H1 (cell line): ENCODE measurements around the gene PGAP2. TPM values are rescaled to one million over a fixed set of nuclear protein-coding genes. Genes with fewer than 3 reads are reported as not detected.

Source experiments
- BCL11A ChIP-seq, 2 experiments: IDR thresholded peaks; one replicate each; pipeline ENCODE4 v1.6.1; 2011; ENCODE audit warnings: low read depth in 2 of 2, low read length in 2 of 2, mild to moderate bottlenecking in 2 of 2
- CBX5 ChIP-seq: fragments of 300-800, 300-1000 bp; sonication (generic); IDR thresholded peaks from 2 replicates; pipeline ENCODE4 v1.7.1; 2016; ENCODE audit warnings: antibody characterized with exemption, low read length, low read depth
- CTBP2 ChIP-seq: IDR thresholded peaks from 2 replicates; pipeline ENCODE4 v1.7.0; 2011; ENCODE audit warnings: borderline replicate concordance, mild to moderate bottlenecking, moderate library complexity, mixed read lengths, low read length; ENCODE audit not compliant: insufficient read depth, insufficient read length
- GTF2F1 ChIP-seq: IDR thresholded peaks from 2 replicates; pipeline ENCODE4 v1.6.1; 2012; ENCODE audit warnings: low read depth, low read length, improper control_type of control experiment, borderline replicate concordance
- KDM4A ChIP-seq: IDR thresholded peaks from one replicate; pipeline ENCODE4 v1.7.1; 2012; ENCODE audit warnings: low read depth, mild to moderate bottlenecking, moderate library complexity, low read length, inconsistent platforms; ENCODE audit not compliant: severe bottlenecking
- POLR2A ChIP-seq, 2 experiments: IDR thresholded peaks; 1 replicate in 1 of 2; 2 replicates in 1 of 2; pipeline ENCODE4 v1.6.1; 2011; ENCODE audit warnings: low read depth in 2 of 2, low read length in 2 of 2, mild to moderate bottlenecking in 2 of 2; ENCODE audit errors: control extremely low read depth in 1 of 2
- POU5F1 ChIP-seq: IDR thresholded peaks from 2 replicates; pipeline ENCODE4 v1.6.1; 2011; ENCODE audit warnings: low read depth, mild to moderate bottlenecking, low read length, moderate library complexity
- SIN3A ChIP-seq, 2 experiments: IDR thresholded peaks in 1 of 2; conservative IDR thresholded peaks in 1 of 2; 2 replicates each; pipeline ENCODE4 v1.6.1; 2011 to 2012; ENCODE audit warnings: low read length in 2 of 2, improper control_type of control experiment in 1 of 2, low read depth in 1 of 2, mild to moderate bottlenecking in 1 of 2
- SIX5 ChIP-seq: IDR thresholded peaks from 2 replicates; pipeline ENCODE4 v1.6.1; 2011; ENCODE audit warnings: mild to moderate bottlenecking, low read depth, low read length
- SP1 ChIP-seq: IDR thresholded peaks from 2 replicates; pipeline ENCODE4 v1.6.1; 2011; ENCODE audit warnings: low read depth, low read length
- SP4 ChIP-seq: IDR thresholded peaks from 2 replicates; pipeline ENCODE4 v1.6.1; 2012; ENCODE audit warnings: low read length, inconsistent platforms
- TAF1 ChIP-seq: IDR thresholded peaks from 2 replicates; pipeline ENCODE4 v1.6.1; 2011; ENCODE audit warnings: mild to moderate bottlenecking, low read depth, low read length
- polyA plus RNA-seq, 7 experiments: library from polyadenylated mRNA; depleted of rRNA in 3 of 7; stranded (reverse) in 5 of 7; unstranded in 2 of 7; fragments of >200 nt in 5 of 7; fragments of 200-250 nt in 2 of 7; gene quantifications; 1 replicate in 5 of 7; 2 replicates in 1 of 7; 4 replicates in 1 of 7; pipeline versions ENCODE4 v1.2.1 to v1.2.3, GENCODE V29; 2011 to 2013; ENCODE audit warnings: missing spikeins in 2 of 7, mixed read lengths in 2 of 7
- total RNA-seq: library from RNA; stranded (reverse); fragmentation: NEBNext Ultra II Directional; extraction: Animal tissue kit (Norgen Biotek cat#: 25700); gene quantifications from 2 replicates; pipeline ENCODE4 v1.2.1, GENCODE V29; 2021
- TF ChIP-seq, protein P1 (sequence below): fragments of 300-600 bp; sonication (generic); IDR thresholded peaks from 2 replicates; pipeline ENCODE4 v1.7.1; 2012; ENCODE audit warnings: low read length, moderate library complexity, mild to moderate bottlenecking, inconsistent platforms; ENCODE audit not compliant: insufficient replicate concordance

PGAP2 gene
- total and polyA plus RNA-seq, 2 of the 8 experiments (the other 6 are each of a cell fraction or from before 2014, with no cell fraction given): 56.5 to 106 TPM

DNA sequence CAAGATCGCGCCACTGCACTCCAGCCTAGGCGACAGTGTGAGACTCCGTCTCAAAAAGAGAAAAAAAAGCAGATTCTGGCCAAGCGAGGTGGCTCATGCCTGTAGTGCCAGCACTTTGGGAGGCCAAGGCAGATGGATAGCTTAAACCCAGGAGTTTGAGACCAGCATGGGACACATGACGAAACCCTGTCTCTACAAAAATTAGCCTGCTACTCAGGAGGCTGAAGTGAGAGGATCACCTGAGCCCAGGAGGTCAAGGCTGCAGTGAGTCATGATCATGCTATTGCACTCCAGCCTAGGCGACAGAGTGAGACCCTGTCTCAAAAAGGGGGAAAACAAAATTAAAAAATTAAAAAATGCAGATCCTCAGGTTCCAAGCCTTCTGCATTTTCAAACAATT is 14.0 kb downstream of the PGAP2 start (continued):
- TF ChIP-seq, protein P1, sequence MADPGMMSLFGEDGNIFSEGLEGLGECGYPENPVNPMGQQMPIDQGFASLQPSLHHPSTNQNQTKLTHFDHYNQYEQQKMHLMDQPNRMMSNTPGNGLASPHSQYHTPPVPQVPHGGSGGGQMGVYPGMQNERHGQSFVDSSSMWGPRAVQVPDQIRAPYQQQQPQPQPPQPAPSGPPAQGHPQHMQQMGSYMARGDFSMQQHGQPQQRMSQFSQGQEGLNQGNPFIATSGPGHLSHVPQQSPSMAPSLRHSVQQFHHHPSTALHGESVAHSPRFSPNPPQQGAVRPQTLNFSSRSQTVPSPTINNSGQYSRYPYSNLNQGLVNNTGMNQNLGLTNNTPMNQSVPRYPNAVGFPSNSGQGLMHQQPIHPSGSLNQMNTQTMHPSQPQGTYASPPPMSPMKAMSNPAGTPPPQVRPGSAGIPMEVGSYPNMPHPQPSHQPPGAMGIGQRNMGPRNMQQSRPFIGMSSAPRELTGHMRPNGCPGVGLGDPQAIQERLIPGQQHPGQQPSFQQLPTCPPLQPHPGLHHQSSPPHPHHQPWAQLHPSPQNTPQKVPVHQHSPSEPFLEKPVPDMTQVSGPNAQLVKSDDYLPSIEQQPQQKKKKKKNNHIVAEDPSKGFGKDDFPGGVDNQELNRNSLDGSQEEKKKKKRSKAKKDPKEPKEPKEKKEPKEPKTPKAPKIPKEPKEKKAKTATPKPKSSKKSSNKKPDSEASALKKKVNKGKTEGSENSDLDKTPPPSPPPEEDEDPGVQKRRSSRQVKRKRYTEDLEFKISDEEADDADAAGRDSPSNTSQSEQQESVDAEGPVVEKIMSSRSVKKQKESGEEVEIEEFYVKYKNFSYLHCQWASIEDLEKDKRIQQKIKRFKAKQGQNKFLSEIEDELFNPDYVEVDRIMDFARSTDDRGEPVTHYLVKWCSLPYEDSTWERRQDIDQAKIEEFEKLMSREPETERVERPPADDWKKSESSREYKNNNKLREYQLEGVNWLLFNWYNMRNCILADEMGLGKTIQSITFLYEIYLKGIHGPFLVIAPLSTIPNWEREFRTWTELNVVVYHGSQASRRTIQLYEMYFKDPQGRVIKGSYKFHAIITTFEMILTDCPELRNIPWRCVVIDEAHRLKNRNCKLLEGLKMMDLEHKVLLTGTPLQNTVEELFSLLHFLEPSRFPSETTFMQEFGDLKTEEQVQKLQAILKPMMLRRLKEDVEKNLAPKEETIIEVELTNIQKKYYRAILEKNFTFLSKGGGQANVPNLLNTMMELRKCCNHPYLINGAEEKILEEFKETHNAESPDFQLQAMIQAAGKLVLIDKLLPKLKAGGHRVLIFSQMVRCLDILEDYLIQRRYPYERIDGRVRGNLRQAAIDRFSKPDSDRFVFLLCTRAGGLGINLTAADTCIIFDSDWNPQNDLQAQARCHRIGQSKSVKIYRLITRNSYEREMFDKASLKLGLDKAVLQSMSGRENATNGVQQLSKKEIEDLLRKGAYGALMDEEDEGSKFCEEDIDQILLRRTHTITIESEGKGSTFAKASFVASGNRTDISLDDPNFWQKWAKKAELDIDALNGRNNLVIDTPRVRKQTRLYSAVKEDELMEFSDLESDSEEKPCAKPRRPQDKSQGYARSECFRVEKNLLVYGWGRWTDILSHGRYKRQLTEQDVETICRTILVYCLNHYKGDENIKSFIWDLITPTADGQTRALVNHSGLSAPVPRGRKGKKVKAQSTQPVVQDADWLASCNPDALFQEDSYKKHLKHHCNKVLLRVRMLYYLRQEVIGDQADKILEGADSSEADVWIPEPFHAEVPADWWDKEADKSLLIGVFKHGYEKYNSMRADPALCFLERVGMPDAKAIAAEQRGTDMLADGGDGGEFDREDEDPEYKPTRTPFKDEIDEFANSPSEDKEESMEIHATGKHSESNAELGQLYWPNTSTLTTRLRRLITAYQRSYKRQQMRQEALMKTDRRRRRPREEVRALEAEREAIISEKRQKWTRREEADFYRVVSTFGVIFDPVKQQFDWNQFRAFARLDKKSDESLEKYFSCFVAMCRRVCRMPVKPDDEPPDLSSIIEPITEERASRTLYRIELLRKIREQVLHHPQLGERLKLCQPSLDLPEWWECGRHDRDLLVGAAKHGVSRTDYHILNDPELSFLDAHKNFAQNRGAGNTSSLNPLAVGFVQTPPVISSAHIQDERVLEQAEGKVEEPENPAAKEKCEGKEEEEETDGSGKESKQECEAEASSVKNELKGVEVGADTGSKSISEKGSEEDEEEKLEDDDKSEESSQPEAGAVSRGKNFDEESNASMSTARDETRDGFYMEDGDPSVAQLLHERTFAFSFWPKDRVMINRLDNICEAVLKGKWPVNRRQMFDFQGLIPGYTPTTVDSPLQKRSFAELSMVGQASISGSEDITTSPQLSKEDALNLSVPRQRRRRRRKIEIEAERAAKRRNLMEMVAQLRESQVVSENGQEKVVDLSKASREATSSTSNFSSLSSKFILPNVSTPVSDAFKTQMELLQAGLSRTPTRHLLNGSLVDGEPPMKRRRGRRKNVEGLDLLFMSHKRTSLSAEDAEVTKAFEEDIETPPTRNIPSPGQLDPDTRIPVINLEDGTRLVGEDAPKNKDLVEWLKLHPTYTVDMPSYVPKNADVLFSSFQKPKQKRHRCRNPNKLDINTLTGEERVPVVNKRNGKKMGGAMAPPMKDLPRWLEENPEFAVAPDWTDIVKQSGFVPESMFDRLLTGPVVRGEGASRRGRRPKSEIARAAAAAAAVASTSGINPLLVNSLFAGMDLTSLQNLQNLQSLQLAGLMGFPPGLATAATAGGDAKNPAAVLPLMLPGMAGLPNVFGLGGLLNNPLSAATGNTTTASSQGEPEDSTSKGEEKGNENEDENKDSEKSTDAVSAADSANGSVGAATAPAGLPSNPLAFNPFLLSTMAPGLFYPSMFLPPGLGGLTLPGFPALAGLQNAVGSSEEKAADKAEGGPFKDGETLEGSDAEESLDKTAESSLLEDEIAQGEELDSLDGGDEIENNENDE: no peak
- TF ChIP-seq POU5F1: no peak
- TF ChIP-seq KDM4A: no peak
- no peak for TF ChIP-seq CTBP2
- no peak for TF ChIP-seq SIN3A (conservative IDR thresholded peaks at IDR 0.05 in 1 of 2, IDR thresholded peaks at IDR 0.05 in 1 of 2; ENCODE audit: low read depth in 1 of 2, low read length in 2 of 2)
- TF ChIP-seq CBX5: no peak
- no peak for TF ChIP-seq SP1
- no peak for TF ChIP-seq SP4
- TF ChIP-seq POLR2A (IDR thresholded peaks at IDR 0.05; ENCODE audit: control extremely low read depth in 1 of 2, low read depth in 2 of 2, low read length in 2 of 2): no peak
- TF ChIP-seq TAF1: no peak
- no peak for TF ChIP-seq BCL11A (IDR thresholded peaks at IDR 0.05; ENCODE audit: low read depth in 2 of 2, low read length in 2 of 2)
- TF ChIP-seq SIX5: no peak
- TF ChIP-seq GTF2F1: no peak
